DMS 273 (cell line): Measurements from ENCODE around the gene DMXL1.
A peak's percentile ranks its signal among the peaks of the same experiment; 100 is the strongest.

ENCODE experiments used
- DNase-seq: peaks from one replicate; lab custom pipeline; 2025; ENCODE audit not compliant: unreplicated experiment; lab: John Stamatoyannopoulos, UW

DMXL1 gene

DNA sequence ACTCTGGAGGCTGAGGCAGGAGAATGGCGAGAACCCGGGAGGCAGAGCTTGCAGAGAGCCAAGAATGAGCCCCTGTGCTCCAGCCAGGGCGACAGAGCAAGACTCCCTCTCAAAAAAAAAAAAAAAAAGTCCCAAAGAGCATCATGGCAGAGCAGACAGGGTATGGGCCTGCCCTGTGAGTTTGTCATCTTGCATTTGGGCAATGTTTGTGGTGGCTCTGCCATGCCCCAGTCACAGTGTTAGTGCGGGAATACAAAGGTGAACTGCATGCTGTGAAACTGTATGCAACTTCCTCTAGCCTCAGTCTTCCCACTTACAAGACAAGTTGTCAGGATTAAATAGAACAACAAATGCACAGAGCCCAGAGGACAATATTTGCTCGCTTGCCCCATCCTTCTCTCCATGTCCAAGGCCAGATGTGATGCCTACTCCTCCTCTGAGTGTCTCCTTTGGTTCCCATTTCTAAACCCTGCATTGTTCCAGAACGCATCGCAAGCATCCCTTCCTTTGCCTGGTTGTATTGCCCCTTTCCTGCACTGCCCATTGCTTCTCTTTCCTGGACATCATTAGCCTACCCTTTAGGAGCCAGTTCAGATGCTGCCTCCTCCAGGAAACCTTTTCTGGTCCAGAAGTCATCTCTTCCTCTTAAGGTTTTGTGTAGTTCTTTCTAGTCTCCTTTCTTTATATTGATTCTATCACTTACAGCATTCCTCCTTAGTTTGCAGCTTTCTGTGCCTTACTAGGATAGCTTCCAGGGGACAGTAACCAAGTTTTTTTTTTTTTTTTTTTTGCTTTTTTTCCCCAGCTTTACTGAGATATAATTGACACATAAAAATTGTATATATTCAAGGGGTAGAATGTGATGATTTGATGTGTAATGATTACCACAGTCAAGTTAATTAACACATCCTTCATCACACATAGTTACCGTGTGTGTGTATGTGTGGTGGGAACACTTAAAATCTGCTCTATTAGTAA, 215.9 kb downstream of the DMXL1 start:
- DNase-seq, result no peak

DNA sequence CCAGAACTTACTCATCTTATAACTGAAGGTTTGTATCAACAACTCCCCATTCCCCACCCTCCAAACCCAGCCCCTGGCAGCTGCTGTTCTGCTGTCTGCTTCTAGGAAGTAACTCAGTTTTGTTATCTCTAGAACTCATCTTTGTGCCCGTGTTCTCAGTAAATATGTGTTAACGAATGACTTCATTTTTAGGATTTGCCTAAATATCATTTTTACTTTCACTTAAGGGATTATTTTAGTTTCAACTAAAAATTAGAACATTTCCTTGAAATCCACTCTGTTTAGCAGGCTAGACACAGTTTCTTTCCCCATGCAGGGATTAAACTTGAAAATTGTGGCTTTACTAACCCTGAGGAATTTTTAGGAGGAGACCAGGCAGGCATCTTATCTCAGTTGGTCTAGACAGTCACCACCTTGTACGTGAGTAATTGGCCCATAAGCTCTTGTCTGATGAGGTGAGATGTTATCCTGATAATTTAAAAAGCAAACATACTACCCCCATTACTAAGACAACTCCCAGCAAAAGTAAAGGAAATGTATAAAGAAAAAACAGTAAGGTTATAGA, 216.7 kb downstream of the DMXL1 start:
- no peak for DNase-seq

GRCh38 chr5:119288379-119289033, 217.6 kb downstream of the DMXL1 start:
- DNase-seq, result peak; percentile 13

DNA sequence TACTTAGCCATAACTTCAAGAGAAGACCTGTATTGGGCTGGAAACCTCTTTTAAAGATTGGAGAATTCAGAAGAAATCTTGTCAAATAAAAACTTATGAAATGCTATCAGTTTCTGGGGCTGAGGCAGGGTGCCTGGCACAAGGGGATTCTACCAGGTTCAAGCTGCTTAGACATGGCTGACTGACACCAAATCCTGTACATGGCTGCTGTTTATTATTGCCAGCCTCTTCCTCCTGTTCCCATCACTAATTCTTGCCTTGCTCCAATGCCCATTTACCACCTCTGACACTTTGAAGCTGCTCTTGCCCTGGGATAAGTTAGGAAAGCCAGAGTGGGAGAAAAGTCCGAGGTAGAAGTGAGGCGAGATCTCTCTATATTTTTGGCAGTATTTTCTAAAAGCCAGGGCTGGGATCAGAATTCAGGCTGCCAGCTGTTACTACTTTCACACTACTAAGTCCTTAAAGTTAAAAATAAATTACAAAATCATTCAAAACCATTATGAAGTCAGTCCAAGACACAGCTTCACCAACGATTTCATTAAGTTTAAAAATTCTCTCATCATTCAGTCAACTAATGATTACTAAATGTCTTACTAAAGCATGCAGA, 218.7 kb downstream of the DMXL1 start:
- DNase-seq, result no peak

DNA sequence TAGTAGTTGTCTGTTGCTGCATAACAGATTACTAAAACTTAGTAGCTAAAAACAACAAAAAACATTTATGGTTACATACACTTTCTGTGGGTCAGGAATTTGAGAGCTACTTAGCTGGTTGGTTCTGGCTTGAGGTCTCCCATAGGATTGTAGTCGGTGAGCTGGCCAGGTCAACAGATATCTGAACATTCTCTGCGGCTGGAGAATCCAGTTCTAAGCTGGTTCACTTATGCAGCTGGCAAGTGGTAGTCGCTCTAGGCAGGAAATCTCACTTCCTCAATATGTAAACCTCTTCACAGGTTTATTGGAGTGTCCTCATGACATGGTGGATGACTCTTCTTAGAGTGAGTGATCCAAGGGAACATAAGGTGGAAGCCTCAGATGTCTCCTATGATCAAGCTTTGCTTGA, 219.3 kb downstream of the DMXL1 start:
- no peak for DNase-seq

GRCh38 chr5:119290607-119291006, 219.7 kb downstream of the DMXL1 start:
- no peak for DNase-seq

- DNase-seq, result no peak
Measured at GRCh38 chr5:119291056-119291455, 220.2 kb downstream of the DMXL1 start.

DNA sequence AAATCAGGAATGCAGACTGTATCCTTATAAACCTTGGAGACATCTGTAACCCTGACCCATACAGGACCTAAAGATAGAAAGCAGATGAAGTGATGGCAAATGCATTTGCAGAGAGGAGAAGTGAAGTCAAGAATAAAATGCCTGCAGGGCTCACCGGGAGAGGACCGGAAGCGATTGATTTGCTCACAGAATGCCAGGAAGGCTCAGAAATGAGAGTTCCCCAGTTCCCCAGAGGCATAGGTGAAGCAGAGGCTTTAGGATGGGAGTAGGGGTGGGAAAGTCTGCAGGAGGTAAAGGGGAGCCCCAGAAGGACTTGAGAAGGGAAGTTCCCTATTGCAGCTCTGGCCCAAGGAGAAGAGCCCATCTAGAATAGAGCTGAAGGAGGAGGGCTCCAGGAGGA, 221.0 kb downstream of the DMXL1 start:
- no peak for DNase-seq

- no peak for DNase-seq
Measured at GRCh38 chr5:119292701-119293515, 222.0 kb downstream of the DMXL1 start.

GRCh38 chr5:119293516-119293829, 222.6 kb downstream of the DMXL1 start:
- DNase-seq, result no peak
